Transverse colon (tissue), 4 donors: ENCODE measurements around the gene HSBP1L1. TPM values are rescaled to one million over a fixed set of nuclear protein-coding genes. Genes with fewer than 3 reads are reported as not detected.

Experiments used
- DNase-seq: peaks from one replicate; pipeline ENCODE4 v3.0.0-alpha.2; 2019
- H3K27ac ChIP-seq, 4 donors: fragments of 200-600 bp; sonication (generic); 2 replicates each; pipeline ENCODE4 v1.5.1; 2016 to 2018; ENCODE audit warnings: inconsistent platforms in 4 of 4
- H3K27me3 ChIP-seq: fragments of 200-600 bp; sonication (generic); 2 replicates; pipeline ENCODE4 v1.5.1; 2017; ENCODE audit warnings: inconsistent platforms
- H3K36me3 ChIP-seq, 4 donors: fragments of 200-600 bp; sonication (generic); 2 replicates each; pipeline ENCODE4 v1.5.1; 2017 to 2019; ENCODE audit warnings: inconsistent platforms in 4 of 4
- H3K4me1 ChIP-seq, 4 donors: fragments of 200-600 bp; sonication (generic); 2 replicates each; pipeline ENCODE4 v1.5.1; 2017 to 2020; ENCODE audit warnings: inconsistent platforms in 4 of 4
- H3K4me3 ChIP-seq, 4 donors: fragments of 200-600 bp; sonication (generic); 1 replicate in 1 of 4; 2 replicates in 3 of 4; pipeline versions ENCODE4 v1.5.1 to v1.6.1; 2017 to 2019; ENCODE audit warnings: inconsistent platforms in 4 of 4
- H3K9me3 ChIP-seq, 2 donors: fragments of 200-600 bp; sonication (generic); 2 replicates each; pipeline ENCODE4 v1.5.1; 2017 to 2019; ENCODE audit warnings: inconsistent platforms in 2 of 2
- EP300 ChIP-seq: sonication (generic); formaldehyde crosslinking; IDR thresholded peaks from one replicate; pipeline ENCODE4 v1.6.1; 2017; ENCODE audit warnings: antibody characterized with exemption, low read depth
- POLR2A ChIP-seq: fragments of 450-650 bp; IDR thresholded peaks from one replicate; pipeline ENCODE4 v1.6.1; 2016; ENCODE audit warnings: antibody characterized with exemption, mild to moderate bottlenecking, moderate library complexity
- POLR2AphosphoS5 ChIP-seq, 3 donors: sonication (generic); formaldehyde crosslinking; IDR thresholded peaks; one replicate each; pipeline ENCODE4 v1.6.1; 2016; ENCODE audit warnings: antibody characterized with exemption in 3 of 3
- WGBS, 2 donors: methylation state at CpG; one replicate each; pipeline ENCODE4 v1.1.5; 2018; ENCODE audit warnings: low coverage in 1 of 2; 5-methylcytosine and 5-hydroxymethylcytosine counted together
- in situ Hi-C, 4 donors: fragments of 200-750 bp; cut with MboI; loops; one replicate each; pipeline versions ENCODE4 v1.15.0 to v1.15.1; 2017; ENCODE audit warnings: low sequenced_read_pairs in 3 of 4, low pct_ligation_motif_present in 1 of 4, low pct_unique_long_range_greater_than_20kb in 1 of 4
- intact Hi-C: fragments of 100-400 bp; cut with DNase I; formaldehyde crosslinking; loops from one replicate; pipeline ENCODE4 v1.15.1; 2023; ENCODE audit warnings: low total_unique reads
- total RNA-seq, 4 donors: library from RNA; depleted of rRNA; stranded (reverse); fragments of >200 nt; gene quantifications; one replicate each; pipeline ENCODE4 v1.1.0, GENCODE V29; 2016
- TF ChIP-seq, protein P1 (sequence below), 5 experiments: fragments of 200-600 bp in 3 of 5; fragments of 450-650 bp in 2 of 5; sonication (generic) in 3 of 5; IDR thresholded peaks; 1 replicate in 2 of 5; 2 replicates in 3 of 5; pipeline ENCODE4 v1.5.1; 2016 to 2017; ENCODE audit warnings: antibody characterized with exemption in 5 of 5, inconsistent platforms in 3 of 5, mild to moderate bottlenecking in 2 of 5, moderate library complexity in 1 of 5

The HSBP1L1 gene
- total RNA-seq, 4 donors from 2014 or later, result 48.4 to 211 (median 109) TPM

DNA sequence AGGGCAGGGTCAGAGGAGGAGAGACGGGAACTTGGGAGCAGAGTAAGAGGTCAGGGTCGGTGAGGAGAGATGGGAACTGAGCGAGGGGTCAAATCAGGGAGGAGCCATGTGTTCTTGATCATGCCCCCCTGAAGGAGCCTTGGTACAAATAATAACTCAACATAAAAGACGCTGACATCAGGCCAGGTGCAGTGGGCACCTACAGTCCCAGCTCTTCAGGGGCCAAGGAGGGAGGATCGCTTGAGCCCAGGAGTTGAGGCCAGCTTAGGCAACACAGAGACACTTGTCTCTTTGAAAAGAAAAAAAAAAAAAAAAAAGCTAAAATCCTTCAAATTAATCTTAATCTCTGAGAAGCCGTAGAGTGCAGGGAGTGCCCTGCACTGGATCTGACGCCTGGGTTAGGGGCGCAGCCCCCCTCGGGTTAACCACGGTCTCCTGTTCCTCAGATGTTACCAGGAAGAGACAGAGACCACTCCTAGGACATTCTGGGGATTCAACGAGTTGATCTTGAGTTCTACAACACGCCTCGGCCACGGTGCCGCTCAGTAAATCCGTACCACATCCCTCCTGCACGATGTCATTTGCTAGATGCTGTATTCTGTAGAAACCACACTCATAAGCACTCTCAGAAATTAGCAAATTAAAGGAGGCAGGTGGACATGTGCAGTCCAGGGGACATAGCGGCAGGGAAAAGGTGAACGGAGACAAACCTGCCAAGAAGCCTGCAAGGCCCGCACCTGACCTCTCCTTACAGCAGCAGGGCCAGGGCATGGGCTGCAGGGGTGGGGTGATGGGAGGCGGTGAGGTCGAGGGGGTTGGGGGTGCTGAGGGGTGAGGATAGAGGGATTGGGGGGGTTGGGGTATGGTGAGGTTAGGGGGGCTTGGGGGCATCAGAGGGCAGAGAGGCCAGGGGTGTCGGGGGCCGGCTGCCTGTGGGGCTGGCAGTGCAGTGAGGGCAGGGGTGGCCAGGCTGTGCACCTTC is 42.2 kb upstream of the HSBP1L1 start:
- no peaks in the 10 kb centered on the region for H3K9me3 ChIP-seq
- no peak for DNase-seq
- 94 to 95% methylated on average over 17 to 24 of the region's 24 CpGs for WGBS, 2 donors
- TF ChIP-seq, protein P1, sequence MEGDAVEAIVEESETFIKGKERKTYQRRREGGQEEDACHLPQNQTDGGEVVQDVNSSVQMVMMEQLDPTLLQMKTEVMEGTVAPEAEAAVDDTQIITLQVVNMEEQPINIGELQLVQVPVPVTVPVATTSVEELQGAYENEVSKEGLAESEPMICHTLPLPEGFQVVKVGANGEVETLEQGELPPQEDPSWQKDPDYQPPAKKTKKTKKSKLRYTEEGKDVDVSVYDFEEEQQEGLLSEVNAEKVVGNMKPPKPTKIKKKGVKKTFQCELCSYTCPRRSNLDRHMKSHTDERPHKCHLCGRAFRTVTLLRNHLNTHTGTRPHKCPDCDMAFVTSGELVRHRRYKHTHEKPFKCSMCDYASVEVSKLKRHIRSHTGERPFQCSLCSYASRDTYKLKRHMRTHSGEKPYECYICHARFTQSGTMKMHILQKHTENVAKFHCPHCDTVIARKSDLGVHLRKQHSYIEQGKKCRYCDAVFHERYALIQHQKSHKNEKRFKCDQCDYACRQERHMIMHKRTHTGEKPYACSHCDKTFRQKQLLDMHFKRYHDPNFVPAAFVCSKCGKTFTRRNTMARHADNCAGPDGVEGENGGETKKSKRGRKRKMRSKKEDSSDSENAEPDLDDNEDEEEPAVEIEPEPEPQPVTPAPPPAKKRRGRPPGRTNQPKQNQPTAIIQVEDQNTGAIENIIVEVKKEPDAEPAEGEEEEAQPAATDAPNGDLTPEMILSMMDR (IDR thresholded peaks at IDR 0.05), result no peak
- TF ChIP-seq POLR2AphosphoS5 (IDR thresholded peaks at IDR 0.05), result no peak
- no peak for TF ChIP-seq POLR2A
- TF ChIP-seq EP300, result no peak
- H3K4me1 ChIP-seq, result no peaks in the 10 kb centered on the region
- H3K27me3 ChIP-seq, result no peaks in the 10 kb centered on the region
- no peak overlapping the region for H3K4me3 ChIP-seq
- peaks cover 0 to 16% (median 5%) of the 10 kb centered on the region in 4 donors for H3K36me3 ChIP-seq
- no peak overlapping the region for H3K27ac ChIP-seq
- intact Hi-C loops (no loop called here), in situ Hi-C loops (no loop called here)

DNA sequence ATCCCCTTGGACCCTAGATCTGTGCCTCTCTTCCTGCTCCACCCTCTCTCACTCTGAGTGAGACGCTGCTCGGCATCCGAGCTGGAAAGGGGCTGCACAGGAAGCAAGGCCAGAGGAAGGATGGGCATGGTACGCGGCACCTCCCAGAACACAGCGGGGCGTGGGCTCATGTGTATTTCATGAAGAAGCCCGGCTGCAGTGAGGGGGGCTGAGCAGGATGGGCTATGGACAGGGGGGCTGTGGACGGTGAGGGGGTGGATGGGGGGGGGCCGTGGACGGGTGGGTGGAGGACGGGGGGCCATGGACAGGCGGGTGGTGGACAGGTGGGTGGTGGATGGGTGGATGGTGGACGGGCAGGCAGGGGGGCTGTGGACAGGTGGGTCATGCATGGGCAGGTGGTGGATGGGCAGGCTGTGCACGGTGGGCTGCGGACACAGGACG is 41.5 kb upstream of the HSBP1L1 start:
- in situ Hi-C loops, result no loop called here
- intact Hi-C loops, result no loop called here
- no peak overlapping the region for H3K4me3 ChIP-seq
- peak; percentile 5 for DNase-seq
- H3K4me1 ChIP-seq, result no peaks in the 10 kb centered on the region
- no peaks in the 10 kb centered on the region for H3K27me3 ChIP-seq
- WGBS, 2 donors, result 86 to 94% methylated on average over 8 to 17 of the region's 17 CpGs
- H3K36me3 ChIP-seq, result peaks cover 0 to 16% (median 5%) of the 10 kb centered on the region in 4 donors
- no peaks in the 10 kb centered on the region for H3K9me3 ChIP-seq
- H3K27ac ChIP-seq, result no peak overlapping the region
- TF ChIP-seq EP300 (no peak), POLR2A (no peak), POLR2AphosphoS5 (IDR thresholded peaks at IDR 0.05) (no peak)
- TF ChIP-seq, protein P1 (IDR thresholded peaks at IDR 0.05), result no peak

DNA sequence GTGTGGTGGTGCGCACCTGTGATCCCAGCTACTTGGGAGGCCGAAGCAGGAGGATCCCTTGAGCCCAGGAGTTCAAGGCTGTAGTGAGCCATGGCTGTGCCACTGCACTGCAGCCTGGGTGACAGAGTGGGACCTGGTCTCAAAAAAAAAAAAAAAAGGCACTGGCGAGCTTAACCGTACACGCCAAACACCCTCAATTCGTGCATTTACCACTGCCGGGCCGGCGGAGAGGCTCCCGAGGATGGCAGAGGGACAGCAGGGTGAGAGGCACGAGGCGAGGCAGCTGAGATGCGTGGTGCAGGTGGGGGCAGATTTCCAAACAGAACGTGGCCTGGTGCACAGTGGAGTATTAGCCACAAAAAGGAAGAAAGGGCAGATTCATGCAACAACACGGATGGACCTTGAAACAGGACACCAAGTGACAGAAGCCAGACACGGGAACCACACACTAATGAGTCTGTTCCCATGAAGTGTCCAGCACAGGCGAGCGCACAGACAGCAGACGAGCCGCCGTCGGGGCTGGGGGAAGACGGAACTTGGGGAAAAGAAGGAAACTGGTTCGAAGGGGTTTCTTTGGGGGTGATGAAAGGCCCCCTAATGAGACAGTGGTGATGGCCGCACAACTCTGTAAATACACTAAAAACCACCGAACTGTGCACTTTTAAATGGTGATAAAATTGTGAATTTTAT is 40.4 kb upstream of the HSBP1L1 start:
- DNase-seq, result no peak
- WGBS, 2 donors, result 94% methylated on average over 12 to 26 of the region's 26 CpGs
- peaks cover 0 to 13% (median 6%) of the 10 kb centered on the region in 4 donors for H3K36me3 ChIP-seq
- no peak for TF ChIP-seq EP300
- TF ChIP-seq POLR2AphosphoS5 (IDR thresholded peaks at IDR 0.05), result no peak
- TF ChIP-seq, protein P1 (IDR thresholded peaks at IDR 0.05), result no peak
- TF ChIP-seq POLR2A, result no peak
- in situ Hi-C loops, result no loop called here
- no peak overlapping the region for H3K27ac ChIP-seq
- H3K9me3 ChIP-seq, result peaks cover 2 to 4% of the 10 kb centered on the region in 2 donors
- intact Hi-C loops, result no loop called here
- H3K4me1 ChIP-seq, result no peaks in the 10 kb centered on the region
- no peaks in the 10 kb centered on the region for H3K27me3 ChIP-seq
- H3K4me3 ChIP-seq, result no peak overlapping the region
